Panc1 (cell line): ENCODE results near the gene TPM4. TPM values are rescaled to one million over a fixed set of nuclear protein-coding genes. Genes with fewer than 3 reads are reported as not detected.

ENCODE experiments used
- ATAC-seq: fragments of 200-7000 bp; cut with Tn5 transposase; 2 replicates; pipeline ENCODE4 v1.9.1; 2020; ENCODE audit warnings: mild to moderate bottlenecking, moderate library complexity
- BruUV-seq: library from RNA; stranded (reverse); fragments of 400-500 nt; replicated peaks from 2 replicates; lab custom pipeline; 2021; lab: Mats Ljungman, UMichigan
- CTCF ChIA-PET: fragments of 300-600 bp; sonication (Branson Sonifier 250); formaldehyde crosslinking; loops from one replicate; lab custom pipeline; 2022; ENCODE audit warnings: antibody characterized with exemption; lab: Charles Lee
- POLR2A ChIA-PET: fragments of 300-600 bp; sonication (Branson Sonifier 250); formaldehyde crosslinking; loops from one replicate; lab custom pipeline; 2022; ENCODE audit warnings: antibody characterized with exemption; lab: Charles Lee
- DNase-seq: peaks from one replicate; pipeline ENCODE4 v3.0.0-alpha.2; 2010; ENCODE audit warnings: low read depth, low spot score
- H3K27ac ChIP-seq: 2 replicates; pipeline ENCODE4 v1.5.1; 2011; ENCODE audit warnings: mild to moderate bottlenecking, low read length, inconsistent platforms
- H3K27me3 ChIP-seq: fragments of 200-500 bp; sonication (Bioruptor generic); 2 replicates; pipeline ENCODE4 v1.6.0; 2014; ENCODE audit warnings: low read length, inconsistent platforms; ENCODE audit not compliant: control insufficient read depth, insufficient read depth
- H3K36me3 ChIP-seq: fragments of 200-500 bp; sonication (Bioruptor generic); 2 replicates; pipeline ENCODE4 v1.5.1; 2014; ENCODE audit warnings: inconsistent platforms, mild to moderate bottlenecking, low read length, moderate library complexity; ENCODE audit not compliant: control insufficient read depth, insufficient read depth
- H3K4me1 ChIP-seq: 2 replicates; pipeline ENCODE4 v1.5.1; 2011; ENCODE audit warnings: inconsistent platforms, mild to moderate bottlenecking, low read length, moderate library complexity; ENCODE audit not compliant: control insufficient read depth, insufficient read depth
- H3K4me3 ChIP-seq, 2 experiments: 2 replicates each; pipeline ENCODE4 v1.5.1; 2011 to 2012; ENCODE audit warnings: low read depth in 2 of 2, low read length in 2 of 2, mild to moderate bottlenecking in 2 of 2, inconsistent platforms in 1 of 2, moderate library complexity in 1 of 2
- H3K9me3 ChIP-seq: fragments of 200-500 bp; sonication (Bioruptor generic); 2 replicates; pipeline ENCODE4 v1.5.1; 2014; ENCODE audit warnings: low read depth, mild to moderate bottlenecking, inconsistent platforms, low read length, moderate library complexity; ENCODE audit not compliant: control insufficient read depth, insufficient read depth
- CTCF ChIP-seq: fragments of 450-650 bp; IDR thresholded peaks from 2 replicates; pipeline ENCODE4 v1.5.1; 2017; ENCODE audit warnings: mild to moderate bottlenecking
- POLR2AphosphoS5 ChIP-seq: IDR thresholded peaks from 2 replicates; pipeline ENCODE4 v1.6.1; 2012; ENCODE audit warnings: mild to moderate bottlenecking, low read depth, low read length, moderate library complexity
- REST ChIP-seq, 2 experiments: IDR thresholded peaks; 2 replicates each; pipeline ENCODE4 v1.6.1; 2011 to 2012; ENCODE audit warnings: low read depth in 2 of 2, control low read depth in 1 of 2, low read length in 1 of 2, mild to moderate bottlenecking in 1 of 2, moderate library complexity in 1 of 2; ENCODE audit not compliant: insufficient read depth in 1 of 2
- SIN3A ChIP-seq: IDR thresholded peaks from 2 replicates; pipeline ENCODE4 v1.6.1; 2012; ENCODE audit warnings: low read depth, mild to moderate bottlenecking, low read length, moderate library complexity, borderline replicate concordance; ENCODE audit not compliant: insufficient read depth
- TCF7L2 ChIP-seq: IDR thresholded peaks from 2 replicates; pipeline ENCODE4 v1.6.1; 2011; ENCODE audit warnings: mild to moderate bottlenecking, low read depth, low read length, inconsistent platforms
- in situ Hi-C: cut with HindIII; loops from 2 replicates; pipeline ENCODE4 v1.10.0; 2016; ENCODE audit warnings: low sequenced_read_pairs, low pct_unique_long_range_greater_than_20kb
- intact Hi-C: fragments of 100-400 bp; cut with micrococcal nuclease; formaldehyde crosslinking; loops from one replicate; pipeline ENCODE4 v1.10.0; 2022; ENCODE audit not compliant: unreplicated experiment
- total RNA-seq: library from RNA; stranded (reverse); gene quantifications from one replicate; pipeline ENCODE4 v1.2.1, GENCODE V29; 2021; ENCODE audit not compliant: unreplicated experiment

TPM4 gene
- total RNA-seq, 1 experiment from 2014 or later: 165 TPM

- intact Hi-C loops: loop anchor here (5.0 kb wide), 1 partner anchor 140 kb away; no protein-coding TSS in a partner anchor
- TF ChIP-seq SIN3A (no peak), TCF7L2 (no peak), POLR2AphosphoS5 (no peak), CTCF (no peak), REST (IDR thresholded peaks at IDR 0.05; ENCODE audit: insufficient read depth in 1 of 2, low read depth in 2 of 2, low read length in 1 of 2) (no peak)
- Histone ChIP-seq H3K4me1 (no peaks in the 10 kb centered on the region), H3K4me3 (no peak overlapping the region), H3K36me3 (no peaks in the 10 kb centered on the region), H3K9me3 (no peaks in the 10 kb centered on the region), H3K27me3 (no peaks in the 10 kb centered on the region), H3K27ac (no peak overlapping the region)
- ATAC-seq: no peak
- ChIA-PET CTCF (interaction anchor here (0.6 to 0.7 kb wide), 2 partner anchors 34 to 277 kb away, joined by 3 read pairs; partner anchors contain the start of gene TPM4), POLR2A (no interaction called here)
- no TSS peak for BruUV-seq
- DNase-seq: no peak
- in situ Hi-C loops: no loop called here
Measured at GRCh38 chr19:16042533-16043085, 33.7 kb upstream of the TPM4 start.

- in situ Hi-C loops: no loop called here
Measured at GRCh38 chr19:16043156-16043757, 33.0 kb upstream of the TPM4 start.

More at GRCh38 chr19:16043156-16043757, 33.0 kb upstream of the TPM4 start:
- CTCF ChIA-PET: no interaction called here
- Histone ChIP-seq H3K27me3 (no peaks in the 10 kb centered on the region), H3K27ac (no peak overlapping the region), H3K36me3 (no peaks in the 10 kb centered on the region), H3K4me3 (no peak overlapping the region), H3K4me1 (no peaks in the 10 kb centered on the region), H3K9me3 (no peaks in the 10 kb centered on the region)
- ATAC-seq (no peak), DNase-seq (no peak)
- intact Hi-C loops: loop anchor here (5.0 kb wide), 1 partner anchor 139 kb away; no protein-coding TSS in a partner anchor
- POLR2A ChIA-PET: no interaction called here
- BruUV-seq: no TSS peak
- no peak for TF ChIP-seq CTCF
- TF ChIP-seq REST (IDR thresholded peaks at IDR 0.05; ENCODE audit: insufficient read depth in 1 of 2, low read depth in 2 of 2, low read length in 1 of 2): no peak
- no peak for TF ChIP-seq TCF7L2
- TF ChIP-seq SIN3A: no peak
- TF ChIP-seq POLR2AphosphoS5: no peak
